GM23338 (cell line): ENCODE data around the gene ISCU. TPM values are rescaled to one million over a fixed set of nuclear protein-coding genes. Genes with fewer than 3 reads are reported as not detected.

ENCODE experiments used
- ATAC-seq: fragments of 200-7000 bp; cut with Tn5 transposase; 3 replicates; pipeline ENCODE4 v1.9.1; 2020
- DNase-seq: peaks from one replicate; pipeline ENCODE4 v3.0.0-alpha.2; 2015; ENCODE audit warnings: low spot score
- H2AFZ ChIP-seq: fragments of 200-600 bp; sonication (generic); 2 replicates; pipeline ENCODE4 v1.8.0; 2016; ENCODE audit warnings: antibody characterized with exemption, mild to moderate bottlenecking, moderate library complexity
- H3F3A ChIP-seq: fragments of 200-600 bp; sonication (generic); replicated peaks from 2 replicates; pipeline ENCODE4 v1.8.0; 2017; ENCODE audit warnings: antibody characterized with exemption, mixed run types, low read depth
- H3K27ac ChIP-seq: fragments of 200-600 bp; sonication (generic); 2 replicates; pipeline ENCODE4 v1.6.1; 2016; ENCODE audit warnings: low read depth
- H3K27me3 ChIP-seq: fragments of 200-600 bp; sonication (generic); 2 replicates; pipeline ENCODE4 v1.8.0; 2016; ENCODE audit warnings: mild to moderate bottlenecking, mixed run types, moderate library complexity; ENCODE audit not compliant: insufficient read depth
- H3K36me3 ChIP-seq: fragments of 200-600 bp; sonication (generic); 2 replicates; pipeline ENCODE4 v1.8.0; 2016; ENCODE audit warnings: mild to moderate bottlenecking; ENCODE audit not compliant: insufficient read depth
- H3K4me1 ChIP-seq: fragments of 200-600 bp; sonication (generic); 2 replicates; pipeline ENCODE4 v1.8.0; 2016; ENCODE audit warnings: mild to moderate bottlenecking, moderate library complexity; ENCODE audit not compliant: insufficient read depth
- H3K4me2 ChIP-seq: fragments of 200-600 bp; sonication (generic); 2 replicates; pipeline ENCODE4 v1.7.1; 2017; ENCODE audit warnings: mixed run types
- H3K4me3 ChIP-seq: fragments of 200-600 bp; sonication (generic); 2 replicates; pipeline ENCODE4 v1.6.1; 2016; ENCODE audit warnings: mixed run types
- H3K79me2 ChIP-seq: fragments of 200-600 bp; sonication (generic); replicated peaks from 2 replicates; pipeline ENCODE4 v1.8.0; 2017; ENCODE audit warnings: mild to moderate bottlenecking; ENCODE audit not compliant: insufficient read depth
- H3K9me2 ChIP-seq: fragments of 200-600 bp; sonication (generic); 2 replicates; pipeline ENCODE4 v1.8.0; 2017; ENCODE audit not compliant: insufficient read depth
- H4K20me1 ChIP-seq: fragments of 200-600 bp; sonication (generic); replicated peaks from 2 replicates; pipeline ENCODE4 v1.8.0; 2017; ENCODE audit warnings: mild to moderate bottlenecking; ENCODE audit not compliant: insufficient read depth
- H3K27ac Mint-ChIP-seq: 2 replicates; pipeline ENCODE4 v1.8.0; 2020; ENCODE audit warnings: inconsistent platforms, mild to moderate bottlenecking, moderate library complexity, mixed read lengths
- H3K27me3 Mint-ChIP-seq: 3 replicates; pipeline ENCODE4 v1.8.0; 2022; ENCODE audit warnings: low read depth, mild to moderate bottlenecking, moderate library complexity, mixed read lengths, inconsistent platforms; ENCODE audit not compliant: insufficient read depth, poor library complexity
- H3K36me3 Mint-ChIP-seq: 3 replicates; pipeline ENCODE4 v1.8.0; 2021; ENCODE audit warnings: low read depth, mild to moderate bottlenecking, inconsistent platforms, moderate library complexity, mixed read lengths
- H3K4me1 Mint-ChIP-seq: 3 replicates; pipeline ENCODE4 v1.8.0; 2020; ENCODE audit warnings: mild to moderate bottlenecking, inconsistent platforms, mixed read lengths
- H3K4me3 Mint-ChIP-seq: 3 replicates; pipeline ENCODE4 v1.8.0; 2021; ENCODE audit warnings: moderate library complexity, mild to moderate bottlenecking, inconsistent platforms, mixed read lengths
- H3K9me3 Mint-ChIP-seq: 3 replicates; pipeline ENCODE4 v1.8.0; 2020; ENCODE audit warnings: moderate library complexity, mild to moderate bottlenecking, inconsistent platforms, mixed read lengths
- CREB1 ChIP-seq: fragments of 250-450 bp; sonication (Bioruptor Pico); IDR thresholded peaks from 2 replicates; pipeline ENCODE4 v1.5.0; 2020; ENCODE audit warnings: low read depth, mild to moderate bottlenecking, moderate library complexity
- CTCF ChIP-seq, 2 experiments: fragments of 200-600 bp in 1 of 2; sonication (generic) in 1 of 2; conservative IDR thresholded peaks; 2 replicates each; pipeline versions ENCODE4 v1.5.1 to v1.6.1; 2016 to 2017; ENCODE audit warnings: antibody characterized with exemption in 2 of 2, low read depth in 2 of 2, mild to moderate bottlenecking in 2 of 2, moderate library complexity in 1 of 2
- ETS1 ChIP-seq: IDR thresholded peaks from 2 replicates; pipeline ENCODE4 v1.6.1; 2016; ENCODE audit warnings: antibody characterized with exemption
- EZH2 ChIP-seq: fragments of 200-600 bp; sonication (generic); IDR thresholded peaks from one replicate; pipeline ENCODE4 v1.8.0; 2017; ENCODE audit warnings: antibody characterized with exemption, mild to moderate bottlenecking, low read depth; ENCODE audit not compliant: unreplicated experiment
- EZH2phosphoT487 ChIP-seq: fragments of 200-600 bp; sonication (generic); IDR thresholded peaks from one replicate; pipeline ENCODE4 v1.8.1; 2018; ENCODE audit warnings: antibody characterized with exemption; ENCODE audit not compliant: unreplicated experiment
- JUNB ChIP-seq: IDR thresholded peaks from one replicate; pipeline ENCODE4 v1.6.1; 2016; ENCODE audit warnings: antibody characterized with exemption; ENCODE audit not compliant: unreplicated experiment
- REST ChIP-seq: IDR thresholded peaks from one replicate; pipeline ENCODE4 v1.6.1; 2018; ENCODE audit warnings: antibody characterized with exemption; ENCODE audit not compliant: unreplicated experiment
- ZNF114 ChIP-seq: fragments of 250-450 bp; sonication (Bioruptor Pico); IDR thresholded peaks from 2 replicates; pipeline ENCODE4 v1.5.0; 2020; ENCODE audit warnings: mild to moderate bottlenecking, moderate library complexity
- ZNF331 ChIP-seq: fragments of 250-450 bp; sonication (Bioruptor Pico); IDR thresholded peaks from 2 replicates; pipeline ENCODE4 v1.5.0; 2020; ENCODE audit warnings: low read depth, mild to moderate bottlenecking, moderate library complexity
- ZNF462 ChIP-seq: fragments of 250-450 bp; sonication (Bioruptor Pico); IDR thresholded peaks from 2 replicates; pipeline ENCODE4 v1.5.0; 2020; ENCODE audit warnings: mild to moderate bottlenecking, moderate library complexity
- polyA plus RNA-seq: library from polyadenylated mRNA; unstranded; fragments of >200 nt; fragmentation: Nextera tagmentation; extraction: Ambion mirVana; gene quantifications from 2 replicates; pipeline ENCODE4 v1.2.1, GENCODE V29; 2016
- total RNA-seq: library from RNA; depleted of rRNA; stranded (reverse); fragments of >200 nt; shearing (Covaris generic); gene quantifications from 2 replicates; pipeline ENCODE4 v1.2.3, GENCODE V29; 2014

ISCU gene
- total and polyA plus RNA-seq, 2 experiments from 2014 or later: 123 to 129 TPM

GRCh38 chr12:108581311-108582227 lies 19.2 kb downstream of the ISCU start:
- ATAC-seq: no peak; the same call in 2 of the 3 replicates
- Histone ChIP-seq H3K36me3 (no peaks in the 10 kb centered on the region), H2AFZ (0 out of 2 replicates have a peak overlapping the region, but pooled peaks have one; percentile 28), H3F3A (no peaks in the 10 kb centered on the region), H3K27ac (no peak overlapping the region), H3K79me2 (no peaks in the 10 kb centered on the region), H3K4me3 (no peak overlapping the region), H3K9me2 (peaks cover 5% of the 10 kb centered on the region; the same call in 1 of the 2 replicates), H4K20me1 (no peaks in the 10 kb centered on the region), H3K4me2 (no peak overlapping the region), H3K27me3 (no peaks in the 10 kb centered on the region), H3K4me1 (no peaks in the 10 kb centered on the region)
- H3K27ac Mint-ChIP-seq: no peak overlapping the region
- DNase-seq: no peak
- H3K36me3 Mint-ChIP-seq: peaks cover 3% of the 10 kb centered on the region; the same call in 1 of the 3 replicates
- H3K27me3 Mint-ChIP-seq: peaks cover 3% of the 10 kb centered on the region
- H3K4me3 Mint-ChIP-seq: no peak overlapping the region
- peaks cover 10% of the 10 kb centered on the region; the same call in 2 of the 3 replicates for H3K9me3 Mint-ChIP-seq
- H3K4me1 Mint-ChIP-seq: peaks cover 3% of the 10 kb centered on the region; the same call in 1 of the 3 replicates
- no peak for TF ChIP-seq REST
- TF ChIP-seq ZNF114 (CRISPR knock-in tag): no peak
- TF ChIP-seq ZNF331: no peak
- no peak for TF ChIP-seq EZH2
- TF ChIP-seq JUNB: no peak
- TF ChIP-seq CTCF (conservative IDR thresholded peaks at IDR 0.05; ENCODE audit: low read depth in 2 of 2): no peak
- TF ChIP-seq ETS1: no peak
- no peak for TF ChIP-seq EZH2phosphoT487
- no peak for TF ChIP-seq ZNF462 (CRISPR knock-in tag)
- no peak for TF ChIP-seq CREB1 (CRISPR knock-in tag)
